H7 (cell line): ENCODE measurements around the gene CLSTN2. TPM values are rescaled to one million over a fixed set of nuclear protein-coding genes. Genes with fewer than 3 reads are reported as not detected.

Experiments
- DNase-seq: peaks from one replicate; pipeline ENCODE4 v3.0.0; 2012
- H3K27me3 ChIP-seq: 2 replicates; pipeline ENCODE4 v1.6.0; 2011; ENCODE audit warnings: mild to moderate bottlenecking, low read length; ENCODE audit not compliant: control insufficient read depth, insufficient read depth
- H3K36me3 ChIP-seq: replicated peaks from 2 replicates; pipeline ENCODE4 v1.5.1; 2011; ENCODE audit warnings: low read length; ENCODE audit not compliant: control insufficient read depth, insufficient read depth
- H3K4me3 ChIP-seq: 2 replicates; pipeline ENCODE4 v1.5.1; 2011; ENCODE audit warnings: low read depth, mild to moderate bottlenecking, control low read depth, low read length, moderate library complexity; ENCODE audit not compliant: insufficient read depth
- total RNA-seq: library from RNA; depleted of rRNA; stranded (reverse); fragments of >200 nt; shearing (Covaris generic); gene quantifications from 2 replicates; pipeline ENCODE4 v1.2.3, GENCODE V29; 2014

CLSTN2 gene
- total RNA-seq, 1 experiment from 2014 or later = 0.10 TPM

DNA sequence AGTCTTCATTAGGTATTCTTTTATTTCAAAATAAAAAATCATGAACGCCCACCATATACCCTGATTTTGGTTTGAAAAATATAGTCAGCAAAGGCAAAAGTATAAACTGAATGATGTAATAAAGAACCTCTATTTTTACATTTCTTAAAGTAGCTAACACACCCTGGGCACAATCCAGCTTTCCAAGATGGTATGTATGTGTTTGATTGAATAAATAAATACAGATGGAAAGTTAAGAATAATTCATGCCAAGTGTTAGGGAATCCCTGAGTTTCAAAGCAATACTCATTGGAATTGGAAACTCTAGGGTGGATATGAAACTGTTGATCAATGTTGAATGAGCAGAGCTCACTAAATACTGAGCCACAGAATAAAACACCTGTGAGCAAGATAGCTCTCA, 679.0 kb downstream of the CLSTN2 start:
- Histone ChIP-seq H3K4me3 (no peak overlapping the region), H3K36me3 (no peaks in the 10 kb centered on the region), H3K27me3 (no peaks in the 10 kb centered on the region)
- DNase-seq = no peak

GRCh38 chr3:140617135-140617534, 682.1 kb downstream of the CLSTN2 start:
- H3K4me3 ChIP-seq = no peak overlapping the region
- H3K27me3 ChIP-seq = no peaks in the 10 kb centered on the region
- H3K36me3 ChIP-seq = no peaks in the 10 kb centered on the region
- no peak for DNase-seq

- H3K36me3 ChIP-seq = no peaks in the 10 kb centered on the region
- H3K4me3 ChIP-seq = no peak overlapping the region
- no peak for DNase-seq
- no peaks in the 10 kb centered on the region for H3K27me3 ChIP-seq
Observed at GRCh38 chr3:140626856-140627255, 691.9 kb downstream of the CLSTN2 start.
